22Rv1 (cell line): ENCODE measurements around the gene TNFRSF18.

Experiments used
- ZFX ChIP-seq: fragments of 450-650 bp; IDR thresholded peaks from 2 replicates; pipeline ENCODE4 v1.6.1; 2017; ENCODE audit warnings: antibody characterized with exemption, borderline replicate concordance
- TF ChIP-seq, protein P1 (sequence below): fragments of 450-650 bp; IDR thresholded peaks from 2 replicates; pipeline ENCODE4 v1.5.1; 2017; ENCODE audit warnings: mild to moderate bottlenecking

DNA sequence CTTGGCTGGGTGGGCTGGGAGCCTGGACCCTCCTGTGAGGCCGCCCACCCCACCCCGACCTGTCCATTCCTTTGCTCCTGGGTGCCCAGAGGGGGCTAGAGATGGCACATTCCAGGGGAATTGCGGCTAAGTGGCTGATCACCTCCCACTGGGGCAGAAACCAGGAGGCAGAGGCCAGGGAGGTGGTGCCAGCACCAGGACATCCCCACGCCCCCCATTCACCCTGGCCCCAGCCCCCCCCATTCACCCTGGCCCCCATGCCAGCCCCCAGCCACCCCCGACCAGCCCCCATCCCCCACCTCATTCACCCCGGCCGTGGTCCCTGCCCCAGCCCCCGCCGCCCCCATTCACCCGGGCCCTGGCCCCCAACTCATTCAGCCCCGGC lies 33.9 kb upstream of the TNFRSF18 start:
- TF ChIP-seq, protein P1, sequence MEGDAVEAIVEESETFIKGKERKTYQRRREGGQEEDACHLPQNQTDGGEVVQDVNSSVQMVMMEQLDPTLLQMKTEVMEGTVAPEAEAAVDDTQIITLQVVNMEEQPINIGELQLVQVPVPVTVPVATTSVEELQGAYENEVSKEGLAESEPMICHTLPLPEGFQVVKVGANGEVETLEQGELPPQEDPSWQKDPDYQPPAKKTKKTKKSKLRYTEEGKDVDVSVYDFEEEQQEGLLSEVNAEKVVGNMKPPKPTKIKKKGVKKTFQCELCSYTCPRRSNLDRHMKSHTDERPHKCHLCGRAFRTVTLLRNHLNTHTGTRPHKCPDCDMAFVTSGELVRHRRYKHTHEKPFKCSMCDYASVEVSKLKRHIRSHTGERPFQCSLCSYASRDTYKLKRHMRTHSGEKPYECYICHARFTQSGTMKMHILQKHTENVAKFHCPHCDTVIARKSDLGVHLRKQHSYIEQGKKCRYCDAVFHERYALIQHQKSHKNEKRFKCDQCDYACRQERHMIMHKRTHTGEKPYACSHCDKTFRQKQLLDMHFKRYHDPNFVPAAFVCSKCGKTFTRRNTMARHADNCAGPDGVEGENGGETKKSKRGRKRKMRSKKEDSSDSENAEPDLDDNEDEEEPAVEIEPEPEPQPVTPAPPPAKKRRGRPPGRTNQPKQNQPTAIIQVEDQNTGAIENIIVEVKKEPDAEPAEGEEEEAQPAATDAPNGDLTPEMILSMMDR: no peak
- TF ChIP-seq ZFX: no peak
